Measurements from ENCODE around the gene IL22RA2.

Gene IL22RA2

DNA sequence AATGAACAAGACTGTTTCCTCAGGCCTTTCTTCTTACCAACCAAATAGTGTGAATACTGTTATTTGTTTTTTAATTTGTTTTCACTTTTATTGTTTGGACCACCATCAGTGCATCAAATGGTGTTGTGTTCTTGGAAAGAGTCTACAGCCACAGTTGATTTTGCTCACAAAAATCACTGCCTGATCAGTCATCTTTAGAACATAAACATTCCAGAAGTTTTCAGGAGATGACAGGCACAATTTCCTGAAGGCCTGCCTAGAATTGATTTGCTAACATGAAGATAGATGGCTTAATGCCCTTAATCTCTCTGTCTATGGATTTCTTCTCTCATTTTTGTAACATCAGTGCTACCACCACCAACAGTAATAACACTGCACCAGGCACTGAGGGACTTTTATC is 13.5 kb downstream of the IL22RA2 start:
- no peak overlapping the region for H3K4me3 ChIP-seq (ENCODE audit: low read depth, low read length)
- TF ChIP-seq, protein P1, sequence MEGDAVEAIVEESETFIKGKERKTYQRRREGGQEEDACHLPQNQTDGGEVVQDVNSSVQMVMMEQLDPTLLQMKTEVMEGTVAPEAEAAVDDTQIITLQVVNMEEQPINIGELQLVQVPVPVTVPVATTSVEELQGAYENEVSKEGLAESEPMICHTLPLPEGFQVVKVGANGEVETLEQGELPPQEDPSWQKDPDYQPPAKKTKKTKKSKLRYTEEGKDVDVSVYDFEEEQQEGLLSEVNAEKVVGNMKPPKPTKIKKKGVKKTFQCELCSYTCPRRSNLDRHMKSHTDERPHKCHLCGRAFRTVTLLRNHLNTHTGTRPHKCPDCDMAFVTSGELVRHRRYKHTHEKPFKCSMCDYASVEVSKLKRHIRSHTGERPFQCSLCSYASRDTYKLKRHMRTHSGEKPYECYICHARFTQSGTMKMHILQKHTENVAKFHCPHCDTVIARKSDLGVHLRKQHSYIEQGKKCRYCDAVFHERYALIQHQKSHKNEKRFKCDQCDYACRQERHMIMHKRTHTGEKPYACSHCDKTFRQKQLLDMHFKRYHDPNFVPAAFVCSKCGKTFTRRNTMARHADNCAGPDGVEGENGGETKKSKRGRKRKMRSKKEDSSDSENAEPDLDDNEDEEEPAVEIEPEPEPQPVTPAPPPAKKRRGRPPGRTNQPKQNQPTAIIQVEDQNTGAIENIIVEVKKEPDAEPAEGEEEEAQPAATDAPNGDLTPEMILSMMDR (IDR thresholded peaks at IDR 0.05; ENCODE audit: low read depth, low read length), result no peak

DNA sequence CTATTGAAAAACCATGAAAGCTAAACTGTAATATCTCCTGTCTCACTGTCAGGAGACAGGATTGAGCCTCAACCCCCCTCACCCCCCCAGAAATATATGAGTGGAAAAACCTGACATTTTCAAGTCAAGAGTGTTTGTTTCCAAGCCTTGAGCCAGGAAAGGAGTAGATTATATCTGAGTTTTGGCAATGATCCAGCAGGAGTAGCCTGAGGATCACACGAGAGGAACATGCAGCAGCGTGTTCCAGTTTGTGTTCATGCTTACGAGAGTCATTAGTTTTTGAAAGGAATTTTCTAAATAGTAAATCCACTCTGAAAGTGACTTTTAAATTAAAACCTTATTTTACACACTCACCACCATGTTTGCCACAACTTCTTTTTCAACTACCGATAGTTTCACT is 15.8 kb downstream of the IL22RA2 start:
- TF ChIP-seq, protein P1 (IDR thresholded peaks at IDR 0.05; ENCODE audit: low read depth, low read length), result no peak
- no peak overlapping the region for H3K4me3 ChIP-seq (ENCODE audit: low read depth, low read length)

DNA sequence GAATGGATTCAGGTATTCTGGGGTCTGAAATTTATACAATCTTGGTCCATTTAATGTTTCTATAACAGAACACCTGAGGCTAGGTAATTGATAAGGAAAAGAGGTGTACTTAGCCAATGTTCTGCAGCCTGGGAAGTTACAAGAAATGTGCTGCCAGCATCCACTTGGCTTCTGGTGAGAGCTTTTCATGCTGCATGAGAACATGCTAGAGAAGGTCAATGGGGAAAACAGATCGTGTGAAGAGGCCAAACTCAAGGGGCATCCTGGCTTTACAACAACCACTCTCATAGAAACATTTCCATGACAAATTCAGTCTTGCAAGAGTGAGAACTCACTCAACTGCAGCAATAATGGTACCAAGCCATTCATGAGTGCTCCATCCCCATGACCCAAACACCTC is 16.8 kb downstream of the IL22RA2 start:
- no peak overlapping the region for H3K4me3 ChIP-seq (ENCODE audit: low read depth, low read length)
- TF ChIP-seq, protein P1 (IDR thresholded peaks at IDR 0.05; ENCODE audit: low read depth, low read length), result no peak

DNA sequence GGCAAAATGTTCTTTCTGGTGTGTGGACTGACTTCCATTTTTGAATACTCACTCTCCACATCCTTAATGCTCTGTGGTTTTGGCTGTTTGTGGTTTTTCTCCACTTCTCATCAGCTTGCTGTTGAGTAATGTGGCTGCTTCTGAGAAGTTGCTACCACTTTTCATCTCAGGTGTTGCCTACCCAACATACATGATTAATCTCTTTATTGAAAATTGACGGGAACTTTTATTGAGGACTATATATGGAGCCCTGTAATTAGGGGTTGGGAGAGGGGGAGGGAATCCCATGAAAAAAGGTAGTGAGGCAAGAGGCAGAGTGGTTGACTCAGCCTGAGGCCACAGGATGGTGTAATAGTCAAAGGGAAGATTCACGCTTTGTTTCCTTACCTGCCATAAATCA is 17.6 kb downstream of the IL22RA2 start:
- TF ChIP-seq, protein P1 (IDR thresholded peaks at IDR 0.05; ENCODE audit: low read depth, low read length), result no peak
- no peak overlapping the region for H3K4me3 ChIP-seq (ENCODE audit: low read depth, low read length)

DNA sequence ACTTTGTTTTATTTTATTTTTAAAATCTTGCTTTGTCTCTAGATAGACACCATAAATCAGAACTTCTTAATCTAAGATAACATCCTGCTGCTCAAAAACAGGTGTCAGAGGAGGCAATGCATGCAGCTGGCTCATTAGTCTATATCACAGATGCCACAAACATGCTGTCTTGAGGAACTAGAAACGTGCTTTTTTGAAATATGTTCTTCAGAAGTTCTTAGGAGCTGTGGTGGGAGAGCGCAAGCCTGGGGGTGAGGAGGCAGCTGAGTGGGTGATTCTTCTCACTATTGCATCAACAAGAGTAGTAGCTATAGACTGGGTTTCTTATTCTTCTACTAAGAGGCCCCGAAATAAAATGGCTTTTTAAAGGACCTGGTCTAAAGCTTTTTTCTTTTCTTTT is 23.4 kb downstream of the IL22RA2 start:
- TF ChIP-seq, protein P1 (IDR thresholded peaks at IDR 0.05; ENCODE audit: low read depth, low read length), result no peak
- H3K4me3 ChIP-seq (ENCODE audit: low read depth, low read length), result no peak overlapping the region

DNA sequence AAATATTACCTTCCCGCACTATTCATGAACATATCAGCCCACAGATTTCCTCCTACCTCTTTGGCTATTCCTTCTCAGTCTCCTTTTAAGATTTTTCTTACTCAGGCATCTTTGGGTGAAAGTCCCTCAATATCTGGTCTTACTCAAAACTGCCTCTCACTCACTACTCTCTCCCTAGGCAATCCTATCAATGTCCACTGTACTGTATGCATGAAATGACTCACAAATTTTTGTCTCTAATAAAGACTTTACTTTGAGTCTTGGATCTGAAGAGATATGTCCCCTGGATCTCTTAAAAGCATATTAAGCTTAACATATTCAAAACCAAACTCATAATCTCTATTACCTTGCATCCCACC is 24.4 kb downstream of the IL22RA2 start:
- TF ChIP-seq, protein P1 (IDR thresholded peaks at IDR 0.05; ENCODE audit: low read depth, low read length), result no peak
- H3K4me3 ChIP-seq (ENCODE audit: low read depth, low read length), result no peak overlapping the region

DNA sequence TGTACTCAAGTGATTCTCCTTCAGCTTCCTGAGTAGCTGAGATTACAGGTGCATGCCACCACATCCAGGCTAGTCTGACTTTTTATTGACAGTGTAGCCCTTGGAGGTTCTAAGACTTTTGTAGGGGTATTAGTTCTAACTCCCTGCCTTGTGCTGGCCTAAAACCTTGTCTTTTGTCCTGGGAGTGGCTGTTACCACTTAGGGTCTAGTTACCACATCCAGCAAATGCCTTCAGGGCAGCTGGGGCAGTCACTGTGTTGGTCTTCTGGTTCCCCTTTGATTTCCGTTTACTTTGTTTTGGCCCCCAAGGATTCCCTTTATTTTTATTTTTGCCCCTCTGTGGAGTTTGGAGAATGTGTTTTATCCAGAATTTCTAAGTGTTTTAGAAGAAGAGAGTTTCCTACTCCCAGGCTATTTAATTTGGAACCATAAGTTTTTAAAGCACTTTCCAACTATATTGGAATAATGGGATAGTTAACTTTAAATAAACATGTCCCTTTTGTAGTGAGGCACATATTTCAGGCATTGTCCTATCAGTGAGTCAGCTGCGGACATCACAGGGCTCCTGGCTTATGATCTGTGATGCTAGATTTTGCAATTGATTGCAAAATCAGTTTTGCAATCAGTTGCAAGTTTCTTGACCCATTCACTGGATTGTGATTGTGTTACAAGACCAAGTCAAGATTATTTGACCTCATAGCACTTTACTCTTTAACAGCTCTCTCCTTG is 25.0 kb downstream of the IL22RA2 start:
- TF ChIP-seq, protein P1 (IDR thresholded peaks at IDR 0.05; ENCODE audit: low read depth, low read length), result no peak
- no peak overlapping the region for H3K4me3 ChIP-seq (ENCODE audit: low read depth, low read length)

All from WI38 (cell line).